Loucy (cell line): ENCODE measurements around the gene B4GALNT3.

ENCODE experiments used
- EZH2phosphoT487 ChIP-seq: fragments of 200-600 bp; IDR thresholded peaks from 2 replicates; pipeline ENCODE4 v1.6.1; 2018; ENCODE audit warnings: antibody characterized with exemption, mild to moderate bottlenecking, moderate library complexity, borderline replicate concordance
- TF ChIP-seq, protein P1 (sequence below): fragments of 200-600 bp; sonication (generic); conservative IDR thresholded peaks from 2 replicates; pipeline ENCODE4 v1.5.1; 2014; ENCODE audit warnings: mild to moderate bottlenecking, antibody characterized with exemption, low read length

DNA sequence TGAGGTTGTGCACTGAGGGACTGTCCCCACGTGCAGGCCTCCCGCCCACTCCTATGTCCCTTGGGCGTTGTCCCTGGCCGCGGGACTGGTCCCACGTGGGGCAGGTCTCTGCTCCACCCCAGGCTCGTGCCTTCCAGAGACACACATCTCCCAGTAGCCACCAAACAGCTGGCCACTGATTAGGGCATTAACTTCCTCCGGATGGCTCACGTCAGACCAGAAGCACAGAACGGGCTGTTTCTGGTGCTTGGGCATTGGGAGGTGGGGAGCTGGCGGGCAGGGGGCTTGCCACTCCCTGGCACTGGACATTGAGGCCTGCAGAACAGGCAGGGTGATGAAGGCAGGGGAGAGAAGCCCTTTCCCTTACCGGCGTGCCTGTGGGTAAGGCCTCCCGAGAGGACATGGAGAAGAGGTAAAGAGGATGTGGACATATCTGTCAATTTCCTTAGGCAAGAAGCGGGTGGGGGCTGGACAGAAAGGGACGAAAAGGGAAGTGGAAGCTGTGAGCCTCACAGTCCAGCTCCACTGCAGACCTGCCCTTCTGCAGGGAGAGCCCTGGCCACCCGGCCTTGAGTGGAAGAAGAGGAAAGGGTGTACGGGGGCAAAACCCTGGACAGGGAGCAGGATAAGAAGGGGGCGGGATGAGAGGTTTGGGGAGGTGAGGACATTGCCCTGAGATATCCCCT, 102.3 kb downstream of the B4GALNT3 start:
- TF ChIP-seq, protein P1, sequence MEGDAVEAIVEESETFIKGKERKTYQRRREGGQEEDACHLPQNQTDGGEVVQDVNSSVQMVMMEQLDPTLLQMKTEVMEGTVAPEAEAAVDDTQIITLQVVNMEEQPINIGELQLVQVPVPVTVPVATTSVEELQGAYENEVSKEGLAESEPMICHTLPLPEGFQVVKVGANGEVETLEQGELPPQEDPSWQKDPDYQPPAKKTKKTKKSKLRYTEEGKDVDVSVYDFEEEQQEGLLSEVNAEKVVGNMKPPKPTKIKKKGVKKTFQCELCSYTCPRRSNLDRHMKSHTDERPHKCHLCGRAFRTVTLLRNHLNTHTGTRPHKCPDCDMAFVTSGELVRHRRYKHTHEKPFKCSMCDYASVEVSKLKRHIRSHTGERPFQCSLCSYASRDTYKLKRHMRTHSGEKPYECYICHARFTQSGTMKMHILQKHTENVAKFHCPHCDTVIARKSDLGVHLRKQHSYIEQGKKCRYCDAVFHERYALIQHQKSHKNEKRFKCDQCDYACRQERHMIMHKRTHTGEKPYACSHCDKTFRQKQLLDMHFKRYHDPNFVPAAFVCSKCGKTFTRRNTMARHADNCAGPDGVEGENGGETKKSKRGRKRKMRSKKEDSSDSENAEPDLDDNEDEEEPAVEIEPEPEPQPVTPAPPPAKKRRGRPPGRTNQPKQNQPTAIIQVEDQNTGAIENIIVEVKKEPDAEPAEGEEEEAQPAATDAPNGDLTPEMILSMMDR = no peak
- no peak for TF ChIP-seq EZH2phosphoT487
